Liver (tissue), 9 donors: Measurements from ENCODE around the gene CDH18. TPM values are rescaled to one million over a fixed set of nuclear protein-coding genes. Genes with fewer than 3 reads are reported as not detected.

ENCODE experiments used
- DNase-seq: peaks from one replicate; pipeline ENCODE4 v3.0.0-alpha.2; 2017; ENCODE audit warnings: low spot score
- H3K27ac ChIP-seq, 2 donors: one replicate each; pipeline ENCODE4 v1.7.0; 2013; ENCODE audit warnings: inconsistent platforms in 2 of 2, low read length in 2 of 2, control low read depth in 1 of 2, low read depth in 1 of 2, mild to moderate bottlenecking in 1 of 2
- H3K27me3 ChIP-seq, 4 donors: one replicate each; pipeline versions ENCODE4 v1.6.1 to v1.7.0; 2013; ENCODE audit warnings: low read length in 3 of 4, inconsistent platforms in 1 of 4, mild to moderate bottlenecking in 1 of 4, moderate library complexity in 1 of 4; ENCODE audit not compliant: control insufficient read depth in 4 of 4, insufficient read depth in 4 of 4
- H3K36me3 ChIP-seq, 4 donors: one replicate each; pipeline versions ENCODE4 v1.6.1 to v1.7.0; 2013; ENCODE audit warnings: low read length in 3 of 4, mild to moderate bottlenecking in 3 of 4, low read depth in 1 of 4, moderate library complexity in 1 of 4; ENCODE audit not compliant: control insufficient read depth in 4 of 4, insufficient read depth in 3 of 4
- H3K4me1 ChIP-seq, 4 donors: one replicate each; pipeline versions ENCODE4 v1.6.1 to v1.7.0; 2013; ENCODE audit warnings: low read length in 3 of 4, mild to moderate bottlenecking in 3 of 4, moderate library complexity in 1 of 4; ENCODE audit not compliant: control insufficient read depth in 4 of 4, insufficient read depth in 4 of 4
- H3K4me3 ChIP-seq, 3 donors: one replicate each; pipeline versions ENCODE4 v1.6.1 to v1.7.0; 2013; ENCODE audit warnings: low read length in 3 of 3, control low read depth in 1 of 3, low read depth in 1 of 3, mild to moderate bottlenecking in 1 of 3
- H3K9ac ChIP-seq, 2 donors: one replicate each; pipeline ENCODE4 v1.7.0; 2013; ENCODE audit warnings: low read length in 2 of 2, mild to moderate bottlenecking in 2 of 2, moderate library complexity in 2 of 2, control low read depth in 1 of 2, low read depth in 1 of 2
- H3K9me3 ChIP-seq, 4 donors: one replicate each; pipeline versions ENCODE4 v1.6.1 to v1.7.0; 2013; ENCODE audit warnings: low read length in 3 of 4; ENCODE audit not compliant: control insufficient read depth in 4 of 4
- EGR1 ChIP-seq, 2 donors: IDR thresholded peaks; 2 replicates each; pipeline ENCODE4 v1.6.1; 2016 to 2018; ENCODE audit warnings: antibody characterized with exemption in 2 of 2, low read depth in 2 of 2
- FOXA1 ChIP-seq: IDR thresholded peaks from 2 replicates; pipeline ENCODE4 v1.6.1; 2016; ENCODE audit warnings: antibody characterized with exemption
- FOXA2 ChIP-seq: IDR thresholded peaks from 2 replicates; pipeline ENCODE4 v1.6.1; 2016; ENCODE audit warnings: antibody characterized with exemption
- GABPA ChIP-seq, 2 donors: IDR thresholded peaks in 1 of 2; conservative IDR thresholded peaks in 1 of 2; 2 replicates each; pipeline ENCODE4 v1.6.1; 2016; ENCODE audit warnings: antibody characterized with exemption in 2 of 2, mild to moderate bottlenecking in 1 of 2, moderate library complexity in 1 of 2
- HNF4A ChIP-seq, 2 donors: conservative IDR thresholded peaks; 2 replicates each; pipeline ENCODE4 v1.6.1; 2016; ENCODE audit warnings: antibody characterized with exemption in 2 of 2, mild to moderate bottlenecking in 2 of 2
- HNF4G ChIP-seq: IDR thresholded peaks from 2 replicates; pipeline ENCODE4 v1.6.1; 2016; ENCODE audit warnings: antibody characterized with exemption
- JUND ChIP-seq, 2 donors: IDR thresholded peaks; 2 replicates each; pipeline ENCODE4 v1.6.1; 2016; ENCODE audit warnings: antibody characterized with exemption in 2 of 2
- NR2F2 ChIP-seq: IDR thresholded peaks from 2 replicates; pipeline ENCODE4 v1.6.1; 2016; ENCODE audit warnings: antibody characterized with exemption
- RAD21 ChIP-seq, 2 donors: IDR thresholded peaks; 2 replicates each; pipeline ENCODE4 v1.6.1; 2016; ENCODE audit warnings: antibody characterized with exemption in 2 of 2, mild to moderate bottlenecking in 2 of 2
- RXRA ChIP-seq, 2 donors: IDR thresholded peaks; 2 replicates each; pipeline ENCODE4 v1.6.1; 2017 to 2018; ENCODE audit warnings: antibody characterized with exemption in 2 of 2, mild to moderate bottlenecking in 1 of 2
- SP1 ChIP-seq: IDR thresholded peaks from 2 replicates; pipeline ENCODE4 v1.6.1; 2018; ENCODE audit warnings: antibody characterized with exemption, mild to moderate bottlenecking
- TAF1 ChIP-seq: conservative IDR thresholded peaks from 2 replicates; pipeline ENCODE4 v1.6.1; 2016; ENCODE audit warnings: antibody characterized with exemption, mild to moderate bottlenecking
- YY1 ChIP-seq: IDR thresholded peaks from 2 replicates; pipeline ENCODE4 v1.6.1; 2016; ENCODE audit warnings: antibody characterized with exemption, mild to moderate bottlenecking
- WGBS: extraction: QIAGEN DNeasy Blood & Tissue Kit; methylation state at CpG from one replicate; pipeline ENCODE4 v1.1.7; 2013; 5-methylcytosine and 5-hydroxymethylcytosine counted together
- polyA plus RNA-seq, 2 donors: library from polyadenylated mRNA; stranded (reverse) in 1 of 2; unstranded in 1 of 2; fragments of 200-250 nt in 1 of 2; fragments of >200 nt in 1 of 2; fragmentation: Nextera tagmentation in 1 of 2; extraction: Ambion mirVana in 1 of 2; gene quantifications; one replicate each; pipeline versions ENCODE4 v1.2.1 to v1.2.3, GENCODE V29; 2013 to 2015
- total RNA-seq, 2 donors: library from RNA; depleted of rRNA; stranded (reverse); fragments of >200 nt; gene quantifications; one replicate each; pipeline ENCODE4 v1.2.3, GENCODE V29; 2014
- TF ChIP-seq, protein P1 (sequence below): fragments of 150-350 bp; IDR thresholded peaks from 2 replicates; pipeline ENCODE4 v1.5.1; 2017; ENCODE audit warnings: improper control_type of control experiment, low read depth, low read length; ENCODE audit not compliant: missing input control
- TF ChIP-seq, protein P2 (sequence below): IDR thresholded peaks from 2 replicates; pipeline ENCODE4 v1.6.1; 2016; ENCODE audit warnings: antibody characterized with exemption, mild to moderate bottlenecking
- TF ChIP-seq, protein P3 (sequence below): IDR thresholded peaks from 2 replicates; pipeline ENCODE4 v1.6.1; 2016; ENCODE audit warnings: antibody characterized with exemption
- TF ChIP-seq, protein P4 (sequence below): IDR thresholded peaks from 2 replicates; pipeline ENCODE4 v1.6.1; 2016; ENCODE audit warnings: antibody characterized with exemption
- TF ChIP-seq, protein P5 (sequence below): IDR thresholded peaks from 2 replicates; pipeline ENCODE4 v1.6.1; 2016; ENCODE audit warnings: antibody characterized with exemption
- donor health status: healthy.
- donor health status: healthy.
- donor health status: healthy.
- donor health status: healthy.
- donor health status: healthy.

Gene CDH18
- total and polyA plus RNA-seq, 4 donors, result 0.19 TPM; not detected in 3

DNA sequence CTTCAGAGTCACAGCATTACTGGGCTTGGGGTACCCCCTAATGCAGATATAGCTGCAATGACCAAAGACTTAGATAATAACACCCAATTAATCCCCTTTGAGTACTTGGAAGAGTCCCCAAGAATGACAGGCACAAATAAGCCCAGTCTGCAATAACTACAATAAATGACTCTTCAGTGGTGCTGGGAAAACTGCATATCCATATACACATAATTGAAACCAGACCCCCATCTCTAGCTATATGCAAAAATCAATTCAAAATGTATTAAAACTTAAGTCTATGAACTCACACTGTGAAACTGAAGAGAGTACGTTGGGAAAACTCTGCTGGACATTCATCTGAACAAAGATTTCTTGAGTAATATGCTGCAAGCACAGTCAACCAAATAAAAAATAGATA, 422.5 kb downstream of the CDH18 start:
- no peak for DNase-seq

More for the DNA sequence above, 422.5 kb downstream of the CDH18 start:
- no peaks in the 10 kb centered on the region for H3K36me3 ChIP-seq
- no peak overlapping the region for H3K9ac ChIP-seq
- WGBS, result 46% methylated on average over 1 of the region's 1 CpG
- H3K27me3 ChIP-seq, result no peaks in the 10 kb centered on the region
- H3K27ac ChIP-seq, result no peak overlapping the region
- no peaks in the 10 kb centered on the region for H3K4me1 ChIP-seq
- H3K4me3 ChIP-seq, result no peak overlapping the region
- no peak for TF ChIP-seq RAD21 (IDR thresholded peaks at IDR 0.05)
- TF ChIP-seq, protein P1, sequence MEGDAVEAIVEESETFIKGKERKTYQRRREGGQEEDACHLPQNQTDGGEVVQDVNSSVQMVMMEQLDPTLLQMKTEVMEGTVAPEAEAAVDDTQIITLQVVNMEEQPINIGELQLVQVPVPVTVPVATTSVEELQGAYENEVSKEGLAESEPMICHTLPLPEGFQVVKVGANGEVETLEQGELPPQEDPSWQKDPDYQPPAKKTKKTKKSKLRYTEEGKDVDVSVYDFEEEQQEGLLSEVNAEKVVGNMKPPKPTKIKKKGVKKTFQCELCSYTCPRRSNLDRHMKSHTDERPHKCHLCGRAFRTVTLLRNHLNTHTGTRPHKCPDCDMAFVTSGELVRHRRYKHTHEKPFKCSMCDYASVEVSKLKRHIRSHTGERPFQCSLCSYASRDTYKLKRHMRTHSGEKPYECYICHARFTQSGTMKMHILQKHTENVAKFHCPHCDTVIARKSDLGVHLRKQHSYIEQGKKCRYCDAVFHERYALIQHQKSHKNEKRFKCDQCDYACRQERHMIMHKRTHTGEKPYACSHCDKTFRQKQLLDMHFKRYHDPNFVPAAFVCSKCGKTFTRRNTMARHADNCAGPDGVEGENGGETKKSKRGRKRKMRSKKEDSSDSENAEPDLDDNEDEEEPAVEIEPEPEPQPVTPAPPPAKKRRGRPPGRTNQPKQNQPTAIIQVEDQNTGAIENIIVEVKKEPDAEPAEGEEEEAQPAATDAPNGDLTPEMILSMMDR, result no peak
- TF ChIP-seq NR2F2, result no peak
- no peak for TF ChIP-seq SP1
- TF ChIP-seq, protein P2, sequence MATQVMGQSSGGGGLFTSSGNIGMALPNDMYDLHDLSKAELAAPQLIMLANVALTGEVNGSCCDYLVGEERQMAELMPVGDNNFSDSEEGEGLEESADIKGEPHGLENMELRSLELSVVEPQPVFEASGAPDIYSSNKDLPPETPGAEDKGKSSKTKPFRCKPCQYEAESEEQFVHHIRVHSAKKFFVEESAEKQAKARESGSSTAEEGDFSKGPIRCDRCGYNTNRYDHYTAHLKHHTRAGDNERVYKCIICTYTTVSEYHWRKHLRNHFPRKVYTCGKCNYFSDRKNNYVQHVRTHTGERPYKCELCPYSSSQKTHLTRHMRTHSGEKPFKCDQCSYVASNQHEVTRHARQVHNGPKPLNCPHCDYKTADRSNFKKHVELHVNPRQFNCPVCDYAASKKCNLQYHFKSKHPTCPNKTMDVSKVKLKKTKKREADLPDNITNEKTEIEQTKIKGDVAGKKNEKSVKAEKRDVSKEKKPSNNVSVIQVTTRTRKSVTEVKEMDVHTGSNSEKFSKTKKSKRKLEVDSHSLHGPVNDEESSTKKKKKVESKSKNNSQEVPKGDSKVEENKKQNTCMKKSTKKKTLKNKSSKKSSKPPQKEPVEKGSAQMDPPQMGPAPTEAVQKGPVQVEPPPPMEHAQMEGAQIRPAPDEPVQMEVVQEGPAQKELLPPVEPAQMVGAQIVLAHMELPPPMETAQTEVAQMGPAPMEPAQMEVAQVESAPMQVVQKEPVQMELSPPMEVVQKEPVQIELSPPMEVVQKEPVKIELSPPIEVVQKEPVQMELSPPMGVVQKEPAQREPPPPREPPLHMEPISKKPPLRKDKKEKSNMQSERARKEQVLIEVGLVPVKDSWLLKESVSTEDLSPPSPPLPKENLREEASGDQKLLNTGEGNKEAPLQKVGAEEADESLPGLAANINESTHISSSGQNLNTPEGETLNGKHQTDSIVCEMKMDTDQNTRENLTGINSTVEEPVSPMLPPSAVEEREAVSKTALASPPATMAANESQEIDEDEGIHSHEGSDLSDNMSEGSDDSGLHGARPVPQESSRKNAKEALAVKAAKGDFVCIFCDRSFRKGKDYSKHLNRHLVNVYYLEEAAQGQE, result no peak
- TF ChIP-seq FOXA2, result no peak
- no peak for TF ChIP-seq HNF4G
- no peak for TF ChIP-seq FOXA1
- TF ChIP-seq, protein P3, sequence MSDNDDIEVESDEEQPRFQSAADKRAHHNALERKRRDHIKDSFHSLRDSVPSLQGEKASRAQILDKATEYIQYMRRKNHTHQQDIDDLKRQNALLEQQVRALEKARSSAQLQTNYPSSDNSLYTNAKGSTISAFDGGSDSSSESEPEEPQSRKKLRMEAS, result no peak
- TF ChIP-seq HNF4A (conservative IDR thresholded peaks at IDR 0.05), result no peak
- TF ChIP-seq, protein P4, sequence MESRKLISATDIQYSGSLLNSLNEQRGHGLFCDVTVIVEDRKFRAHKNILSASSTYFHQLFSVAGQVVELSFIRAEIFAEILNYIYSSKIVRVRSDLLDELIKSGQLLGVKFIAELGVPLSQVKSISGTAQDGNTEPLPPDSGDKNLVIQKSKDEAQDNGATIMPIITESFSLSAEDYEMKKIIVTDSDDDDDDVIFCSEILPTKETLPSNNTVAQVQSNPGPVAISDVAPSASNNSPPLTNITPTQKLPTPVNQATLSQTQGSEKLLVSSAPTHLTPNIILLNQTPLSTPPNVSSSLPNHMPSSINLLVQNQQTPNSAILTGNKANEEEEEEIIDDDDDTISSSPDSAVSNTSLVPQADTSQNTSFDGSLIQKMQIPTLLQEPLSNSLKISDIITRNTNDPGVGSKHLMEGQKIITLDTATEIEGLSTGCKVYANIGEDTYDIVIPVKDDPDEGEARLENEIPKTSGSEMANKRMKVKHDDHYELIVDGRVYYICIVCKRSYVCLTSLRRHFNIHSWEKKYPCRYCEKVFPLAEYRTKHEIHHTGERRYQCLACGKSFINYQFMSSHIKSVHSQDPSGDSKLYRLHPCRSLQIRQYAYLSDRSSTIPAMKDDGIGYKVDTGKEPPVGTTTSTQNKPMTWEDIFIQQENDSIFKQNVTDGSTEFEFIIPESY, result no peak
- TF ChIP-seq RXRA (IDR thresholded peaks at IDR 0.05), result no peak
- TF ChIP-seq TAF1, result no peak
- no peak for TF ChIP-seq YY1
- TF ChIP-seq GABPA (IDR thresholded peaks at IDR 0.05 in 1 of 2, conservative IDR thresholded peaks at IDR 0.05 in 1 of 2), result no peak
- TF ChIP-seq EGR1 (IDR thresholded peaks at IDR 0.05; ENCODE audit: low read depth in 2 of 2), result no peak
- no peak for TF ChIP-seq JUND (IDR thresholded peaks at IDR 0.05)
- TF ChIP-seq, protein P5, sequence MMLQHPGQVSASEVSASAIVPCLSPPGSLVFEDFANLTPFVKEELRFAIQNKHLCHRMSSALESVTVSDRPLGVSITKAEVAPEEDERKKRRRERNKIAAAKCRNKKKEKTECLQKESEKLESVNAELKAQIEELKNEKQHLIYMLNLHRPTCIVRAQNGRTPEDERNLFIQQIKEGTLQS, result no peak
- H3K9me3 ChIP-seq, result peaks cover 0 to 5% (median 0%) of the 10 kb centered on the region in 4 donors
